Iris pigment epithelial cell (primary cell): ENCODE results near the gene ATP11A.

Experiments
- DNase-seq: peaks from one replicate; pipeline ENCODE4 v3.0.0-alpha.2; 2011; ENCODE audit warnings: low read depth

ATP11A gene

GRCh38 chr13:112689303-112690245 lies at the start of gene ATP11A:
TSS of gene ATP11A (plus strand) at chr13:112690038. CDS start at chr13:112690417, 379 bp downstream.
- peak; percentile 93 for DNase-seq

- DNase-seq = no peak
Measured at GRCh38 chr13:112641456-112642089, 48.3 kb upstream of the ATP11A start.

GRCh38 chr13:112642090-112642460 lies 47.8 kb upstream of the ATP11A start:
- DNase-seq = no peak

GRCh38 chr13:112643759-112644459 lies 45.9 kb upstream of the ATP11A start:
- DNase-seq = no peak

- DNase-seq = no peak
Measured at GRCh38 chr13:112645327-112645914, 44.4 kb upstream of the ATP11A start.

- no peak for DNase-seq
Measured at GRCh38 chr13:112647256-112647655, 42.6 kb upstream of the ATP11A start.

- DNase-seq = no peak
Measured at GRCh38 chr13:112648101-112648500, 41.7 kb upstream of the ATP11A start.

GRCh38 chr13:112648966-112649690 lies 40.7 kb upstream of the ATP11A start:
- DNase-seq = no peak

GRCh38 chr13:112651311-112651710 lies 38.5 kb upstream of the ATP11A start:
- no peak for DNase-seq

- no peak for DNase-seq
Measured at GRCh38 chr13:112651750-112652511, 37.9 kb upstream of the ATP11A start.

- DNase-seq = no peak
Measured at GRCh38 chr13:112652512-112653070, 37.2 kb upstream of the ATP11A start.

- no peak for DNase-seq
Measured at GRCh38 chr13:112653071-112653470, 36.8 kb upstream of the ATP11A start.

GRCh38 chr13:112655913-112656312 lies 33.9 kb upstream of the ATP11A start:
- no peak for DNase-seq

GRCh38 chr13:112657850-112658445 lies 31.9 kb upstream of the ATP11A start:
- peak; percentile 59 for DNase-seq

- DNase-seq = no peak
Measured at GRCh38 chr13:112658808-112659207, 31.0 kb upstream of the ATP11A start.

GRCh38 chr13:112661291-112661690 lies 28.5 kb upstream of the ATP11A start:
- no peak for DNase-seq

GRCh38 chr13:112664501-112665203 lies 25.2 kb upstream of the ATP11A start:
- DNase-seq = peak; percentile 36

GRCh38 chr13:112668924-112669323 lies 20.9 kb upstream of the ATP11A start:
- no peak for DNase-seq

- DNase-seq = no peak
Measured at GRCh38 chr13:112669881-112670499, 19.8 kb upstream of the ATP11A start.
